SK-N-SH treated with all-trans-retinoic acid at 6 μM for 48 hours (cell line): ENCODE data around the gene TMSB15A.

ENCODE experiments used
- ATAC-seq: fragments of 200-7000 bp; cut with Tn5 transposase; 3 replicates; pipeline ENCODE4 v1.9.1; 2020; ENCODE audit warnings: mild to moderate bottlenecking, moderate library complexity
- ARNTL ChIP-seq: fragments of 450-650 bp; formaldehyde crosslinking; IDR thresholded peaks from 2 replicates; pipeline ENCODE4 v1.5.0; 2020; ENCODE audit warnings: low read depth, mild to moderate bottlenecking, moderate library complexity, borderline replicate concordance
- BACH2 ChIP-seq: fragments of 250-450 bp; sonication (Bioruptor Pico); IDR thresholded peaks from 2 replicates; pipeline ENCODE4 v1.9.0; 2021; ENCODE audit warnings: mild to moderate bottlenecking, borderline replicate concordance
- CREB5 ChIP-seq: fragments of 250-450 bp; sonication (Bioruptor Pico); IDR thresholded peaks from 2 replicates; pipeline ENCODE4 v1.5.1; 2020; ENCODE audit warnings: low read depth, mild to moderate bottlenecking, moderate library complexity
- CSDC2 ChIP-seq: fragments of 250-450 bp; sonication (Bioruptor Pico); IDR thresholded peaks from 2 replicates; pipeline ENCODE4 v1.5.0; 2020; ENCODE audit warnings: mild to moderate bottlenecking, moderate library complexity
- CSRNP3 ChIP-seq: fragments of 250-450 bp; sonication (Bioruptor Pico); IDR thresholded peaks from 2 replicates; pipeline ENCODE4 v1.5.1; 2021; ENCODE audit warnings: mild to moderate bottlenecking, moderate library complexity
- ESRRG ChIP-seq: fragments of 250-450 bp; sonication (Bioruptor Pico); IDR thresholded peaks from 2 replicates; pipeline ENCODE4 v1.6.1; 2021; ENCODE audit warnings: mild to moderate bottlenecking
- GLIS3 ChIP-seq: fragments of 250-450 bp; sonication (Bioruptor Pico); IDR thresholded peaks from 2 replicates; pipeline ENCODE4 v1.5.0; 2020; ENCODE audit warnings: mild to moderate bottlenecking, moderate library complexity
- ISL1 ChIP-seq: fragments of 250-450 bp; sonication (Bioruptor Pico); IDR thresholded peaks from 2 replicates; pipeline ENCODE4 v2.1.2; 2022; ENCODE audit warnings: mild to moderate bottlenecking, moderate library complexity
- OSR1 ChIP-seq: fragments of 250-450 bp; sonication (Bioruptor Pico); IDR thresholded peaks from 2 replicates; pipeline ENCODE4 v1.8.0; 2022; ENCODE audit warnings: moderate library complexity, mild to moderate bottlenecking, inconsistent platforms
- PATZ1 ChIP-seq: fragments of 250-450 bp; sonication (Bioruptor Pico); IDR thresholded peaks from 2 replicates; pipeline ENCODE4 v1.8.0; 2020; ENCODE audit warnings: mild to moderate bottlenecking, moderate library complexity, borderline replicate concordance
- PPARA ChIP-seq: fragments of 250-450 bp; sonication (Bioruptor Pico); IDR thresholded peaks from 2 replicates; pipeline ENCODE4 v1.5.0; 2020; ENCODE audit warnings: mild to moderate bottlenecking, borderline replicate concordance
- SNAI2 ChIP-seq: fragments of 250-450 bp; sonication (Bioruptor Pico); IDR thresholded peaks from 2 replicates; pipeline ENCODE4 v1.5.0; 2020; ENCODE audit warnings: mild to moderate bottlenecking, moderate library complexity
- TSHZ2 ChIP-seq: fragments of 250-450 bp; sonication (Bioruptor Pico); IDR thresholded peaks from 2 replicates; pipeline ENCODE4 v1.5.0; 2020; ENCODE audit warnings: mild to moderate bottlenecking, moderate library complexity
- ZC3H10 ChIP-seq: fragments of 250-450 bp; sonication (Bioruptor Pico); IDR thresholded peaks from 2 replicates; pipeline ENCODE4 v1.5.1; 2021; ENCODE audit warnings: mild to moderate bottlenecking, moderate library complexity
- ZFP3 ChIP-seq: fragments of 250-450 bp; sonication (Bioruptor Pico); IDR thresholded peaks from 2 replicates; pipeline ENCODE4 v1.5.0; 2020; ENCODE audit warnings: mild to moderate bottlenecking, moderate library complexity
- ZFP30 ChIP-seq: fragments of 450-650 bp; formaldehyde crosslinking; IDR thresholded peaks from 2 replicates; pipeline ENCODE4 v1.5.0; 2022; ENCODE audit warnings: mild to moderate bottlenecking, moderate library complexity
- ZNF565 ChIP-seq: fragments of 450-650 bp; formaldehyde crosslinking; conservative IDR thresholded peaks from 2 replicates; pipeline ENCODE4 v1.5.0; 2020; ENCODE audit warnings: low read depth, mild to moderate bottlenecking, moderate library complexity
- ZNF70 ChIP-seq: fragments of 450-650 bp; formaldehyde crosslinking; IDR thresholded peaks from 2 replicates; pipeline ENCODE4 v1.5.0; 2020; ENCODE audit warnings: mild to moderate bottlenecking, moderate library complexity
- ZNF8 ChIP-seq: fragments of 450-650 bp; formaldehyde crosslinking; IDR thresholded peaks from 2 replicates; pipeline ENCODE4 v1.5.0; 2020; ENCODE audit warnings: mild to moderate bottlenecking, moderate library complexity
- TF ChIP-seq, protein P1 (sequence below): fragments of 250-450 bp; sonication (Bioruptor Pico); IDR thresholded peaks from 2 replicates; pipeline ENCODE4 v1.8.0; 2021; ENCODE audit warnings: low read depth, mild to moderate bottlenecking, moderate library complexity, borderline replicate concordance

TMSB15A gene

GRCh38 chrX:102515975-102516941, at the start of gene TMSB15A:
Gene TMSB15A (minus strand): TSS chrX:102516739.
- no peak for TF ChIP-seq GLIS3 (CRISPR knock-in tag)
- no peak for TF ChIP-seq ZNF565 (CRISPR knock-in tag)
- TF ChIP-seq, all 23 proteins: peak for 0
- peak; percentile 95 for ATAC-seq

DNA sequence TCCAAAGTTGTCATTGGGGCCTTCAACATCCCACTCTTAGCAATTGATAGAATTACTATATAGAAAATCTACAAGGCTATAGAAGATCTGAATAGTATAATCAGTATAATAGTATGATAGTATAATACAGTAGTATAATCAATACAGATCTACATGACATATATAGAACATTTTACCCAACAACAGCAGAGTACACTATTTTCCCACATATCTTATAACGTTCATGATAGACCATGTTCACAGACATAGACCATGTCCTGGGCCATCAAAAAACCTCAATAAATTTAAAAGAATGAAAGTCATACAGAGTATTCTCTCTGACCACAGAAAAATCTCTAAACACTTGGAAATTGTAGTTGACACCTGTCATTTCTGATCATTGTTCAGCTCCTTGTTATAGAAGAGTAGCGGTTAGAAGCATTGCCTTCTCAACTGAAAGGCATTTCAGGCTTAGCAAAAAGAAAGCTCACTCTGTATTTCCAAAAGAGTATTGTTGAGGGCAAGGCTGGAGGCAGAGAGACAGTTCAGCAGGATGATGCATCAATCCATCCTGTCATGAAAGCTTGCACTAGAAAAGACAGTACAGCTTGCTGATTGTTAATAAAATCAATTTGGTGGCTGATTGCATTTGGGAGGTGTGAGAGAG, 44.0 kb upstream of the TMSB15A start:
- no peak for ATAC-seq
- TF ChIP-seq ZC3H10 (CRISPR knock-in tag) (no peak), SNAI2 (CRISPR knock-in tag) (no peak), ZFP3 (CRISPR knock-in tag) (no peak), ZNF70 (CRISPR knock-in tag) (no peak)

- TF ChIP-seq ARNTL (CRISPR knock-in tag) = no peak
- TF ChIP-seq, protein P1, sequence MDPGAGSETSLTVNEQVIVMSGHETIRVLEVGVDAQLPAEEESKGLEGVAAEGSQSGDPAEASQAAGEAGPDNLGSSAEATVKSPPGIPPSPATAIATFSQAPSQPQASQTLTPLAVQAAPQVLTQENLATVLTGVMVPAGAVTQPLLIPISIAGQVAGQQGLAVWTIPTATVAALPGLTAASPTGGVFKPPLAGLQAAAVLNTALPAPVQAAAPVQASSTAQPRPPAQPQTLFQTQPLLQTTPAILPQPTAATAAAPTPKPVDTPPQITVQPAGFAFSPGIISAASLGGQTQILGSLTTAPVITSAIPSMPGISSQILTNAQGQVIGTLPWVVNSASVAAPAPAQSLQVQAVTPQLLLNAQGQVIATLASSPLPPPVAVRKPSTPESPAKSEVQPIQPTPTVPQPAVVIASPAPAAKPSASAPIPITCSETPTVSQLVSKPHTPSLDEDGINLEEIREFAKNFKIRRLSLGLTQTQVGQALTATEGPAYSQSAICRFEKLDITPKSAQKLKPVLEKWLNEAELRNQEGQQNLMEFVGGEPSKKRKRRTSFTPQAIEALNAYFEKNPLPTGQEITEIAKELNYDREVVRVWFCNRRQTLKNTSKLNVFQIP (CRISPR knock-in tag) = no peak
- no peak for TF ChIP-seq ESRRG (CRISPR knock-in tag)
- TF ChIP-seq ZNF8 (CRISPR knock-in tag) = no peak
- TF ChIP-seq ZNF70 (CRISPR knock-in tag) = no peak
- no peak for TF ChIP-seq ZC3H10 (CRISPR knock-in tag)
- TF ChIP-seq SNAI2 (CRISPR knock-in tag) = no peak
- TF ChIP-seq OSR1 (CRISPR knock-in tag) = no peak
- no peak for TF ChIP-seq TSHZ2 (CRISPR knock-in tag)
- no peak for TF ChIP-seq PATZ1 (CRISPR knock-in tag)
- no peak for TF ChIP-seq CREB5
- TF ChIP-seq ISL1 (CRISPR knock-in tag) = no peak
- no peak for TF ChIP-seq ZFP3 (CRISPR knock-in tag)
- no peak for TF ChIP-seq CSDC2 (CRISPR knock-in tag)
- no peak for ATAC-seq
Measured at GRCh38 chrX:102558607-102559006, 42.1 kb upstream of the TMSB15A start.

DNA sequence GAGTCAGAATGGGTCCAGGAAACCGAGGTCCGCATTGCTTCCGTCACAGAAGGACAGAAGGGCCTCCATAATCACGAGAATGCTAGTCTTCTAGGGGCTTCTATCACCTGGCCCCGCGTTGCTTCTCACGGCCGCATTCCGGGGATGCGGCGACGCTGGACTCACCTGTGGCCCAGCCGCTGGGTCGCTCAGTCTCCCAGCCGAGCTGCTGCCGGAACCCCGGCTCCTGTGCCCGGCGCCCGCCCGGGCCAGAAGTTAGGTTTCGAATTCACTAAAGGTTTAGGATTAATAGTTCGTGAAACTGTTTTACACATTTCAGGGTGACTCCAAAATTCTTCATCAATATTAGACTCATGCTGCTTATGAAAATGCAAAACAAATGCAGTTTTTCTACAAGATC, 31.7 kb upstream of the TMSB15A start:
- ATAC-seq = no peak
- TF ChIP-seq ZNF70 (CRISPR knock-in tag) (no peak), ZNF8 (CRISPR knock-in tag) (no peak), ZFP30 (no peak), GLIS3 (CRISPR knock-in tag) (no peak), BACH2 (CRISPR knock-in tag) (no peak), PATZ1 (CRISPR knock-in tag) (no peak), OSR1 (CRISPR knock-in tag) (no peak), CSDC2 (CRISPR knock-in tag) (no peak), ESRRG (CRISPR knock-in tag) (no peak), SNAI2 (CRISPR knock-in tag) (no peak), ARNTL (CRISPR knock-in tag) (no peak), ISL1 (CRISPR knock-in tag) (no peak), ZNF565 (CRISPR knock-in tag) (no peak), CSRNP3 (no peak), PPARA (CRISPR knock-in tag) (no peak)
- TF ChIP-seq, protein P1 (CRISPR knock-in tag) = no peak
